NCI-H774 (cell line): Measurements from ENCODE around the gene LAMB3.

Experiments used
- DNase-seq: peaks from one replicate; lab custom pipeline; 2025; lab: John Stamatoyannopoulos, UW

The LAMB3 gene

DNA sequence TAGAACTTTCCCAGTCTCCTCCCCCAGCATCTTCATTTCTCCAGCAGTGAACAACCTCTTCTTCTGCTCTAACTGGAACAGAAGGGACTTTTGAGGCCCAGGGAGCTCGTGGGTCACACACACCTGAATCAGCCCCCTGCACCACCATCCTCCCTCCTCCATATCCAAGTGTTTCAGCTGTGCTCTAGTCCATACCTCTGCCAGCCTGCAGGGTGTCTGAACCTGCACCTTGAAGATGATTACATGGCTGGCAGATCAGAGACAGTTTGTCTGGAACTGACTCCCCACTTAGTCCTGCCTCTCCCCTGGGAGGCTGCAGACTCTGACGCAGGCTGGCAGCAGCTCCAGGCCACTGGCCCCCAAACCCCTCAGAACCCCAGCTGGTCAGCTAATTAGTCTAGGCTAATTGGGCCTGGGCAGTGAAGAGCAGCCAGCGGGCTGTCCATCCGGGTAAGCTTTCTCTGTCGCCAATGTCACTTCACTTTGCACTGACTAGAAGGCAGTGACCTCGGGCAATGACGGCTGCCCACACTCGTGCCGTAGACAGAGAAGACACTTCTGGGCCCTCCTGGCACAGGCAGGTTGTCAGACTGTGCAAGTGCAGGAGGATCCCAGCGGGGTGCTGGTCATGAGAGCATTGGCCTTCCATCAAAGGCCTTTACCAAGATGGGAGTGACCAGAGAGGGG lies 56.5 kb downstream of the LAMB3 start:
- no peak for DNase-seq

DNA sequence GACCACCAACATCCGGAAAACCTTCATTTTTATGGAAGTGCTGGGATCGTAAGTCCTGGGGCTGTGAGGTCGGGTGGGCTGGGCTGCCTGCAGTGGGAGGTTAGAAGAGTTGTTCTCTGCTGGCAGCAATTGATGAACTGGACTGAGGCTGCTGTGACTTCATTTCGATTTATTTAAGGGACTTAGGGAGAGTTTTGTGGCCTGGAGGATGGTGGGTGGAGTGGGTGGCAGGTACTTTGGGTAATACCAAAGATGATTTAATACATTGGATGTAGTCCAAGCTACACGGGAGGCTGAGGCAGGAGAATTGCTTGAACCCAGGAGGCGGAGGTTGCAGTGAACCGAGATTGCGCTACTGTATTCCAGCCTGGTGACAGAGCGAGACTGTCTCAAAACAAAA lies 57.2 kb downstream of the LAMB3 start:
- no peak for DNase-seq

DNA sequence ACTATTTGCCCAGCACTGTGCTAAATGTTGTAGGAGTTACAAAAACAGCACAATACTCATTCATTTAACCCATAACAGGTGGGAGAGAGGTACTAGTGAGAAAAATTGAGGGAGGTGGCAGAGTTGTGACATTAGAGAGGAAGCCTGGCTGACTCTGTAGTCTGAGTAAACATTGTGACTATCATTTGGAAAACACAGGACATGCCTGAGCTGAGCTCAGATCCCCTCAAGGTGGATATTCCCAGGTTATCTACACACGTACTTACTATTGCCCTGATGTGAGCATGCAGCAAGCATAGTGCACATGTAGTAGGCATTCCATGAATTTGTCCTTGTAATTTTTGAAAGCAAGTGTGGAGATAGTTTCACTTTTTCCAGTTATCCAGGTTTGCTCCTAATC lies 57.8 kb downstream of the LAMB3 start:
- no peak for DNase-seq

DNA sequence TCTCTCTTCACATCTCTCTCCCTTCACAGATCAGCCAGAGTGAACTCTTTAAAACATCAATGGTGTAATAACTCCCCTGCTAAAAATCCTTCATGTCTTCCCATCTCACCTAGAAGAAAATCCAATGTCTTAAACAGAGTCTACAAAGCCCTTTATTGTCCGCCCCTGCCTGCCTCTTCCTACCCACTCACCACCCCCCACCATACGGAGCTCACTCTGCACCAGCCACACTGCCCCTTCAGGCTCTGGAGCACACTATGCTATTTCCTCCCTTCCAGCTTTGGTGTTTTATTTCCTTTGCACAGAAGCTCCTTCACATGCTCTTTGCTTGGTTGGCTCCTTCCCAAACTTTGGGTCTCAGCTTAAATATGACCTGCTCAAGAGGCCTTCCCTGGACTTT lies 58.5 kb downstream of the LAMB3 start:
- no peak for DNase-seq

DNA sequence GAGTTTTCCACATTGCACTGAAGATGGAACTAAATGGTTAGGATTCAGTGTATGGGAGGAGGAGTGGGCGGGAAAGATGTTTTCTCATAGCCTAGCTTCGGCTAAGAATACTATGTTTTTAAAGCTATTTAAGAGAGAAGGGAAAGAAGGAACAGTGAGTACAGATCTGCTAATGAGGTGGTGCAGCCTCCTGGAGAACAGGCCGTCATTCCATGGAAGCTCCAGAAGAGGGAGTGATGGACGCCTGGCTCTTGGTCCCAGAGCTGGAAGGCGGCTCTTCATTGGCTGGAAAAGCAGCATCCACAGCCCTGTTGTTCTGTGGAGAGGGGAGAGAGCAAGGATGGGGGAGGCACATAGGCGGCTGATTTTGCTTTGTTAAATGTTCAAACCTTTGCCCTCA lies 61.8 kb downstream of the LAMB3 start:
- no peak for DNase-seq

DNA sequence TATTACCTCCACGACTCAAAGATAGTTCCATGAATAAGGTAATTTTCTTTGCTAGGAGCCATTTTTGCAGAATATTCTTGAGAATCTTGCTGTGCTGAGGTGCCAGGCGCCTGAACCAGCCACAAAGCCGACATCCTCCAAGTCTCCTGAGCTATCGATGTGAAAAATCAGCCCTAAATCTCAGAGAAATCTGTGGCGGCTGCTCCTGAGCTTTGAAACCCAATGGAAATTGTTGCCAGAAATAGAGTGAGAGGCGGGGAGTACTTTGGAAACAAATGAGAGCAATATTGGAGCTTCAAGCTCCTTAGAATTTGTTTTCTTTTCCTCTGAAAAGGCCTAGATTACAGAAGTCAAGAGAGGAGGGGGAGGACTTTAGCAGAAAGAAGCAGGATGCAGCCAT lies 62.4 kb downstream of the LAMB3 start:
- DNase-seq: no peak

DNA sequence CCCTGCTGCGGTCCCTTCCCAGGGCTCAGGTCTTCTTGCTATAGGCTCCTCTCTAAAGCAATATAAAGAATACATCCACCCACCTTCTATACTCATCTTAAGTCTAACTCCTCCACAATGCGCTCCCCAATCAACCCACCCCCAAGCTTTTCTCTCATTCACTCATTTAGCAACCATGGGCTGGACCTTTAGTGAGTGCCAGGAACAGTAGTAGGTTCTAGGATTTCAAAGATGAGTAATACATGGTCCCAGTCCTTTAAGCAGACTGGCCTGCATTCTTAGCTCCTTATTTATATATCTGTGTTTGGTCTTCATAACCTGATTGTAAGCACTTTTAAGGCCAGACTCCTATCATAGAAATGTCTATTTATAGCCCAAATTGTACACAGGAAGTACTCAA lies 62.8 kb downstream of the LAMB3 start:
- DNase-seq: no peak

DNA sequence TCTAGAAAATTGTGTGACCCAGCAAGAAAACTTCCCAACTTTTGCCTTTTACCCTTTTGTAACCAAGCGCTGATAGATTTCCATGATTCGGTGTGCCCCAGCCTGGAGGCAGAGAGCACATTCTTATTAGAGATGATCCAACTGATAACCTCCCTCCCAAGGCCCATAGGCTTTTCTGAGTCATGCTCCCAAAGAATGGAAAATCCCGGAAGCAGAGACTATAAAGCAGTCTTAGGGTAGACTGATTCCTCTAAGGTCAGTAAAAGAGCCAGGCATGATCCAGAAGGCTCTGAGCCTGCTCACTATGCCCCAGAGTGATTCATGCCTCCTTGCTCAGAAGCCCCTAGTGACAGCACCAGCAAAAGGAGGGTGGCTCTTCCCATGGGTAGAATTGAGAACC lies 64.4 kb downstream of the LAMB3 start:
- no peak for DNase-seq

DNA sequence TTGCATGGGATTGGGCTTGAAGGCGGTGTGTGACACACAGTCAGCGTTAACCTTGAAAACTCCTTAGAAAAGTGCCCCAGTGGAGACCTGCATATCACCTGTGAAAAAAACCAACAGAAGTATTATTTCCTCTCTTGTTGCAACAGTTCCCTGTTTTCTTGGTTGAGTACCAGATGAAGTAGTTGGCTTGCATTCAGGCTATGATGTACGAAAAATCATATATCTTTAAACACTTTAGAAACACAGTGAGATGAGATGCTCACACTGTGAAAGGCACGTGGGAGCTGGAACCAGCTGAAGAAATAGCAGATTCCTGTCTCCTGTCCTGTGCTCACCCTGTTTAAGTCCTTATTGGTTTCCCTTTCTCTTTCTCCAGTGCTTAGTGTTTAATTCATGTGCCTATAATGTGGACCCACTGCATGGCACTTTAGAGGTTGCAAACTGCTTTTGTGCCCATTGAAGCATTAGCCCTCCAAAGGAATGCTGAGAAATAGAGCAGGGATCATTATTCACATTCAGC lies 65.9 kb downstream of the LAMB3 start:
- no peak for DNase-seq

DNA sequence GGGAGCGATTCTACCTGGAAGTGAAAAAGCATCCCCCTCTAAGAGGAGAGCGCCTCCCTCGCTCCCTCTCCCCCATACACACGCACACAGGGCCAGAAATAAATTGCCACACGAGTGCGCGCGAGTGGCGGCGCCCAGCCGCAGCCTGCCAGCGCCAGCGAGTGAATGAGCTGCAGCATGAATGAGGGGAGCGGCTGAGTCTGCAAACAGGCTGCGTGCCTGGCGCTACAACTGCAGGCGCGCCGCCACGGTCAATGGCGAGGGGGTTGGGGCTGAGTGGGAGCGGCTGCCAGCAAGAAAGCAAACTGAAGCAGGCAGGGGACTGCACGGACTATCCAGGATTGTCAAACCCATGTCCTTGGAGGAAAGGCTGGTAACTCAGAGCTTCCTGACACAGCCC lies 66.6 kb downstream of the LAMB3 start:
- peak; percentile 9 for DNase-seq

DNA sequence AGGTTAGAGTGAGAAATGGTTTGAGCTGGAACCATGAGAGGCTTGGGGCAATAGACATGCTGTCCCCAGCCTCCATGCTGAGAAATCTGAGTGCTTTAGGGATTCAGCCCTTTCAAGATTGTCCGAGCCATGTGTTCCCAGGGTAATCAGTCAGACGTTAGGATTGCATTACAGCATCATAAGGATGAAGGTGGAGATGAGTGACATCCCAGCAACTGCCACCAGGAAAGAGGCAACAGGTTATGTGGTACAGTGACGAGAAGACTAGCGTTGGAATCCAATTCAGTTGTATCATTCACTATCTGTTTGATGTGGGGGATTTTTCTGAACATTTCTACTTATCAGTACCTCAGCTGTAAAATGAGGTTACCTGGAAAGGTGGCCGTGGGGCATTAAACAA lies 67.0 kb downstream of the LAMB3 start:
- no peak for DNase-seq

DNA sequence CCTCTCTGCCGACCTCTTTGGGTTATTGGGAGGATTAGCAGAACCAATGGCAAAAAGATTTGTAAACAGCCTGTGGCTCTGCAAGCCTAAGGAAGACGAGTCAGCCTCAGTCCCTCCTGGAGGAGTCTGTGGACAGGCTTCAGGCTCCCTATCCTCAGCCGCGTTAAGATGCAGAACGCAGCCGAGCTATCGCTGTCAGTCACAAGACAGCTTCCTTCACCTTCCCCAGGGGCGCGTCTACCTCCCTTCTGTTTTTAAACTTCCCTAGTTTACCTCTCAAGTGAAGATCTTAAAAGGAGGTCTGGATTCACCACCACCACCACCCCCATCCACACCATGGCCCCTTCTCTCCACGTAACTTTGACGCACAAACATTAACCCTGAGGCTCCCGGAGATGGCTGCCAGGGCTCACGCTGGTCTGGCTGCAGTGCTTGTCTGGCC lies 68.0 kb downstream of the LAMB3 start:
- no peak for DNase-seq

DNA sequence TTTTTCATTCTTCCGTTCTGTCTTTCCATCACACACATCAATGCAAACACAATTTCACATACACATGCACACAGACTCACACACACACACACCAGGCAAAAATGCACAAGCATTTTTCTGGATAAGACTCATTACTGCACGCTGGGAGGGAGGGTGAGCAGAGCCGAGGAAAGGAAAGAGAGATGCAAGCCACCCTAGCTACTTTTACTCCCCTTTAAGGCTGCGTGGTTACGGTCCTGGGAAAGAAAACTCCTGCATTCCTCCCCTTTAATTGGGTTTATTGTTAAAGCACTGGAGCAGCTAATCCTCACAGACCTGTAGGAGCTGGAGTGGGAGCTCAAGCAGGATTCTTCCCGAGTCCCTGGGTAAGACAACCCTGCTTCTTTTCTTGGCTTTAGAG lies 68.8 kb downstream of the LAMB3 start, which contains the start of gene CAMK1G:
CAMK1G (plus strand) TSS at position 307 of the 400 bp plus-strand sequence. CDS start 11,270 bp downstream, outside the sequence.
- DNase-seq: peak; percentile 17

DNA sequence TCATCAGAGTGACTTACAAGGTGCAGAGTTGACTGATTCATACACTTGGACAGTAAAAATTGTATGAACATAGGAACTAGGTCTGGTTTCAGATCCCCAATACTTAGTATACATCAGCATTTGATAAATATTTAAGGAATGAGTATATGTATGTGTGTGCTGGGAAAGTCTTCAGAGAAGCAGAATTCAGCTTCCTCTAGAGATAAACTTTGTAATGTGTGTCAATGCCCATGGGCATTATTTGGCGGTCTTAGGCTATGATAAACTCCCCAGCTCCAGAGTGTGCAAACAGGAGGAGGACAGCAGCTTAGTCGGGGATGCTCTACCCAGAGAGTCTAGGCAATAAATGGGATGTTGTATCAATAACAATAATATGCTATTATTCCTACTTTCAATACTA lies 71.6 kb downstream of the LAMB3 start:
- no peak for DNase-seq

DNA sequence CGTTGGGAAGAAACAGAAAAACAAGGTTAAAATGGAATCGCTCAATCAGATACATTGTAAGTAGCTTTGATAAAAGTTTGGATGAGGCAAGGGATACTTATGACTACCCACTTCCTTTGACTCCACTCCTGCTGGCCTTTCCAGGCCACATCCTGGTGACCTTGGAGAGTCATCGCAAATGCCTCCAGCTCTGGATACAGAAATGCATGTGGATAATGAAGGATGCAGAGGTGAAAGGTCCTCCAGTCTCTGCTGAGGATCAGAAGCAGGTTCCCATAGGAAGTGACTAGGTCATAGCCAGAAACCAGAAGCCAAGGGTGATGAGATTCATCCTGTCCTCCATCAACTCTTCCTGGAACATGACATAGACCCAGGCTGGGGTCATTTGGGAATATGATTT lies 74.9 kb downstream of the LAMB3 start:
- DNase-seq: no peak

DNA sequence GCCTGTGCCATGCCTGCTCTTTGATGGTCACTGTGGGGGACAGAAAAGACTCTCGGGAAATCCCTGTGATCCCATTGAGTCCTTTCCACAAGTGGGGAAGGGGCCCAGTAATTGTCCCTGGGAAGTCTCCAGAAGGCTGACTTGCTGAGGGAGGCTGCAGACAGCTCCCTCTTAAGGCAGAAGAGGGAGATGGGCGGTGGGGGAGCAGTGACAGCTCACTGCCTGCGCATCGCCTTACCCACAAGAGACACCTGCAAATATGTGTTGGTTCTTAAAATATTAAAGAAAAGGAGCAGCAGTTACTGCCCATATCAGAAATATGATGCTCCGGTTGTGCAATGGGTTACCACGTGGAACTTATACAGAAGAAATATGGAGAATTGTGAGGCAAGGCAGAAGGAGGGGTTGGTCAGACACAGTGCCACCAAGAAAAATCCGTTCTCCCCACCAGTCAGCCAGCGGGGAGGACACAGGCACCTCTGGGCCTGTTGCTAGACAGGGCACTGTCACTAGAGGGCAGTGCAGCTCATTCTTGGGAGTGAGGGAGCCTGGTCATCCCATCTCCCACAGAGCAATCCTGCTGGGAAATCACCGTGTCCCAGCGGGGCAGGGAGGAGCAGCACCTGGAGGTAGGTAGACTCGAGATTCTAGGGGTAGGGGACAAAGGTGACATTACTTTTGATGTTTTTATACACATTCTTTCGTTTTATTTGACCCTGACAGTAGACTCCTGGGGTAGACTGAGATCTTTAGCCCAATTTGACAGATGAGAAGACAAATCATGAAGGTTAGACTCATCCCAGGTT lies 75.6 kb downstream of the LAMB3 start:
- DNase-seq: peak; percentile 25

DNA sequence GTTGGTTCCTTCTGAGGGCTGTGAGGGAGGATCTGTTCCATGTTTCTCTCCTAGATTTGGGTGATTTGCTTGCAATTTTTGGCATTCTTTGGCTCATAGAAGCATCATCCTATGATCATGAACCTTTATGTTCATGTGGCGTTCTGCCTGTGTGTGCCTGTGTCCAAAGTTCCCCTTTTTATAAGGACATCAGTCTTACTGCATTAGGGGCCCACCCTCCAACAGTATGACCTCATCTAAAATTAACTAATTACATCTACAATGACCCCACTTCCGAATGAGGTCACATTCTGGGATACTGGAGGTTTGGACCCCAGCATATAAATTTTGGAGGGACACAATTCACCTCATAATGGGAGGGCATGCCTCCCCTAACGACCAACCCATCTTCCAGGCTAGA lies 81.5 kb downstream of the LAMB3 start:
- no peak for DNase-seq

DNA sequence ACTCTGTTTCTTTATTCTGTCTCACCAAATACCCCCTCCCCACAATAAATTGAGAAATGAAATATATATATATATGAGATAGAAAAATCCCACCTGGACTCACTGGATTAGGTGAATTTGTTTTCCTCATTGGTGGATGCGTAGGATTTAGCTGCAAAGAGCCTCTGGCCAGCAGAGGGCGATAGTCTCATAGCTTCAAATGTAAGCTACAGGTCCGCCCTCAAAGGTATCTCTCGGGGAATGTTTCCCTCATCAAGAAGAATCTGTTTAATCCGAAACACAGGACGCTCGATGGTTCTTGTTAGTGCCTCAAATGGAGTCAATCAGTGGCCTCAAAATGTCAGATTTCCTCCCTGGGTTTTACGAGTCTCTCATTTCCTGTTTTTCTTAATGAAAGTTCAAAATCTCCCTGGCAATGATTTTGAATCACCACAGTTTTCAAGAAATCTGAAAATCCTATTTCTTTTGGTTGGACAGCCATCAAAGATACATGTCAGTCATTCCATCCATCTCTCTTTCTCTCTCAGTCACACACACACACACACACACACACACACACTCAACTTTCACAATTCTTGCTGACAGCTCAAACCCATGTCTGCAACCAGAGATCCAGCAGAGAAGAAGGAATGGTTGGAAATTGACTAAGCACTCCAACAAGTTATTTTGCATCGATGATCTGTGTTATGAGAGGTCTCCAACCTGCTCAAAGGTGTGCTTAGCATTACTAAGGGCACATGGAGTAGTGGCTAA lies 82.6 kb downstream of the LAMB3 start:
- DNase-seq: peak; percentile 63

DNA sequence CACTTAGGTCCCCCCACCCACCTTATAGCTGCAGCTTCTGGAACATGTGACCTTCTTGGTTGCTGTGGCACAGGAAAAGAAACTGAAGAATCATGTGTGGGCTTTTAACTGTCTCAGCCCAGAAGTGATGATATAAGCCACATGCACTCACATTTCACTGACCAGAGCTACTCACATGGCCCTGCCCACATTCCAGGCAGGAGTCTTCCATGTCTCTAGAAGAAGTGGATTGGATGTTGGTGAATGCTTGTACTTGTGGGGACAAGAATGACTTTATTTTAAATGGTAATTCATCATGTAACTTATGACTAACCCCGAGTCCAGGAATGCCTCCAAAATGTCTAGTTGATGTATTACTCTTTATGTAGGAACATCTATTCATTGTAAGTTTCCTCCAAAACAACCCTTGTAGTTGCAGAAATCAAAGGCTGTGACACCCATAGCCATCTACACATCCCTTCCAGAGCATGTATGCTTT lies 84.5 kb downstream of the LAMB3 start:
- DNase-seq: no peak

DNA sequence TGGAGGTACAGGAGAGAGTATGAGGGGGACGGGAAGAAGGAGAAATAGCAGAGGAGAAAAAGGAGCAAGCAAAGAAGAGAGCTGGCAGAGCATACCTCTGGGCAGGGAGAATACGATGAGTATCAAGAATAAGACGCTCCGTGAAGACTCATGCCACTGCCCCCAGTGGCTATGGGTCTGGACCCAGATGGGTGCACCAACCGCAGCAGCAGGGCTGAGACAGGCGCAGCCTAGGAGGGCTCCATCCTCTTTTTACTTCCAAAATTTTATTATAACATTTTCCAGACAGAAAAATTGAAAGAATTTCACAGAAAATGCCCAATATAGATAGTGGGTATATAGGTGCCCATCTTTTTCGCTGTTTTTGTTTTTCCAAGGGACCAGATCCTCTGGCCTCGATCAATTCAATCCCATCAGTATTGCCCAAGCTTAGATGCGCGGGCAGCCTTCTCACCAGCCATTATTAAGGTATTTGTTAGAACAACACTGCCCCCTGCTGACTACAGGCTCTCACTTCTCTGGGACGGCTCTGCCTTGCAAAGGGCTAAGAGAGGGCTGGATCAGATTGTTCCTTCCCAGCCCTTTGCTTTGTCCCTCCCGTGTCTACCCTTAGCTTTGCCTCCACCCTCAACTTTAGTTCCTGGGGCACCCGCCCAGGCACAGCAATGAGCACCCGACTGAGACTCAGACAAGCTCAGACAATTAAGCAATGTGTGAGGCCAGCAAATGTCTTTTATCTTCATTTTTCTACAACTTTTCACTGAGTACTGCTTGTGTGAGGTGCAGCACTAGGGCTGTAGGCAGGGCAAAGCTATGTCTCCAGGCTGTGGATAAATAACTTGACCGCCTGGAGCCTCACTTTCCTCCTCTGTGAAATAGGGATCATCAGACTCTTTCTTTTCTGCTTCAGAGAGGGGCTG lies 86.2 kb downstream of the LAMB3 start:
- DNase-seq: peak; percentile 58
